GM21526 (cell line): ENCODE data around the gene ZNF514.
"Not testable (repeated sequence)": the region's sequence is repeated elsewhere in the genome, so short reads cannot be mapped to it uniquely, and the experiment has no call there.

Source experiments
- ATAC-seq: cut with Tn5 transposase; IDR thresholded peaks from one replicate; pipeline ENCODE4 v1.9.1; 2021; ENCODE audit warnings: moderate library complexity; ENCODE audit not compliant: unreplicated experiment, low FRiP score

The ZNF514 gene

GRCh38 chr2:95143838-95144237 lies 15.8 kb downstream of the ZNF514 start:
- no peak for ATAC-seq

GRCh38 chr2:95138702-95139101 lies 20.9 kb downstream of the ZNF514 start:
- ATAC-seq = no peak

GRCh38 chr2:95122197-95122551 lies 37.5 kb downstream of the ZNF514 start:
- ATAC-seq = peak; percentile 1

- ATAC-seq = peak; percentile 94
Observed at GRCh38 chr2:95121407-95122196, 38.0 kb downstream of the ZNF514 start, which contains the start of gene MRPS5. Gene MRPS5, minus strand, starts transcription at chr2:95121808. Its CDS starts 17 bp downstream, at chr2:95121791.

- ATAC-seq = no peak
Observed at GRCh38 chr2:95121093-95121406, 38.6 kb downstream of the ZNF514 start.

- ATAC-seq = peak; percentile 93
Observed at GRCh38 chr2:95115418-95115817, 44.2 kb downstream of the ZNF514 start.

GRCh38 chr2:95113464-95113863 lies 46.2 kb downstream of the ZNF514 start:
- ATAC-seq = no peak

GRCh38 chr2:95110395-95110794 lies 49.3 kb downstream of the ZNF514 start:
- ATAC-seq = no peak

- ATAC-seq = no peak
Observed at GRCh38 chr2:95109260-95109659, 50.4 kb downstream of the ZNF514 start.

GRCh38 chr2:95106081-95106480 lies 53.6 kb downstream of the ZNF514 start:
- no peak for ATAC-seq

GRCh38 chr2:95104606-95105005 lies 55.0 kb downstream of the ZNF514 start:
- ATAC-seq = no peak

- ATAC-seq = no peak
Observed at GRCh38 chr2:95099910-95100309, 59.7 kb downstream of the ZNF514 start.

GRCh38 chr2:95098273-95098672 lies 61.4 kb downstream of the ZNF514 start:
- ATAC-seq = not testable (repeated sequence)
